Suppressor macrophage treated with lipopolysaccharide for 1 hour (primary cell): ENCODE measurements around the gene ZSCAN9.

Experiments
- DNase-seq, 3 donors: peaks; one replicate each; pipeline ENCODE4 v3.0.0-alpha.2; 2020 to 2022

The ZSCAN9 gene

DNA sequence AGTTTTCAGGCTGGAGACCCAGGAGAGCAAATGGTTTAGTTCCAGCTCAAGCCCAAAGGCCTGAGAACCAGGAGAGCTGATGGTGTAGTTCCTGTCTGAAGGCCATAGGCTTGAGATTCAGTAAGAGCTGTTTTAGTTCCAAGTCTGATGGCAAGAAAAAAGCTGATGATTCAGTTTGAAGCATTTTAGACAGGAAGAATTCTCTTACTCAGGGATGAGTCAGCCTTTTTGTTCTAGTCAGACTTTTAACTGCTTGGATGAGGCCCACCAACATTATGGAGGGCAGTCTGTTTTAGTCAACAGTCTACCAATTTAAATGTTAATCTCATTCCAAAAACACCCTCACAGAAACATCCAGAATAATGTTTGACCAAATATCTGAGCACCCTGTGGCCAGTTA lies 44.4 kb downstream of the ZSCAN9 start:
- peak; percentile 42 to 74 (median 65) for DNase-seq

DNA sequence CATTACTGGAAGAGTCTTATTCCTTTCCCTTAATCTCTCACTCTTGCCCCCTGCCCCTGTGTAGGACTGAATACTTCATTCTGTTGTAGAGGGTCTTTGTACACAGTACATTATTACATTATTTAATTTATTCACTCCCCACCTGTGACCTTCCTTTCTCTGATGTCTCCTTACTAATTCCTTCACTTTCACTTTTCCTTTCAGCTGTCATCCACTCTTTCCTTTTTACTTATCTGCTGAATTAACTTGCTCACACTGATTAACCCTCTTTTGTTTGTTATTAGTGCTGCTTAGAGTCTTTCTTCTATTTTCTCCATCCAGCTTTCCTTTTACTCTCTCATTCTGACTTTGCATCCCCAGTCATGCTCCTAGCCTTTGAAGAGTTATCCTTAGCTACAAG lies 49.8 kb downstream of the ZSCAN9 start:
- DNase-seq: no peak

DNA sequence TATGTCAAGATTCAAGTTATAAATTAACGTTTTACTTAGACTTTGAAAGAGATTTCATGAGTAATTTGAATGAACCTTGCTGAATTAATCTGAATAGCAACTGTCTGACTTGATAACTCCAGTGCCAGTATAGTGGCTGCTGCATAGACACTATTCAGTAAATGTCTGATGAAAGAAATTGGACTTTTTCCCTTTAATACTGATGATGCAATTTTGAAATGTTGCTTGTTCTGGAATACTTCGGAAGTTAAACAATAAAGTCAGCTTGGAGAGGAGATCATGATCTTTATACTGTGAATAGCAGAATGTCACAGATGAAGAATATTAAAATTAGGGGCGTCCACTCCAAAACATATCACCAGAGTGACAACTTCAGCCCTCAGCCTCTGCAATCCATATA lies 52.7 kb downstream of the ZSCAN9 start:
- no peak for DNase-seq

DNA sequence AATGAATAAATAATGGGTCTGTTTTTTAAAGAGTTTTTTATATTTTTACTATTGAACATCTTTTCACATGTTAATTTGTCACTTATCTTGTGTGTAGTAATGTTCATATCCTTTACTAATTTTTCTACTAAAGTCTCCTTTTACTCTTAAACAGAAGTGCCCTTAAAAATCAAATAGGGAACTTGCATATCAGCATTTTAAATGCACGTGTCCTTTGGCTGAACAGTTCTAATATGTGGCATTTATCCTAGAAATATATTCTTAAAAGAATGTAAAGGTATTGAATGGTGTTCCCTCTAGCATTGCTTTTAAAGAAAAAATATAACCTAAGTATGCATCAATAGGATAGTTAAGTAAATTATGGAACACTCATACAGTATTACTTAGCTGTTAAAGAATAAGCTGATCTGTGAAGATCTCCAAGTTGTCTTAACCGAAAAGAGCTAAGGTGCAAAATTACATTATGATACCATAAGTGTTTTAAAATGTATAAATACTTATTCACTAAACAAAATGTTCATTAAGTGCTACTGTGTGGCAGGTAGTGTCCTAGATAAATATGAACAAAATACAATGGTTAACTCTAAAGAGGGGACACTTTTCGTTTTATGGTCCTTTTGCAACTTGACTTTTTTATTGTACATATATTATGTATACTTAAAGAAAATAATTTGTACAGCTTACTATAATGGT lies 55.7 kb downstream of the ZSCAN9 start:
- no peak for DNase-seq

DNA sequence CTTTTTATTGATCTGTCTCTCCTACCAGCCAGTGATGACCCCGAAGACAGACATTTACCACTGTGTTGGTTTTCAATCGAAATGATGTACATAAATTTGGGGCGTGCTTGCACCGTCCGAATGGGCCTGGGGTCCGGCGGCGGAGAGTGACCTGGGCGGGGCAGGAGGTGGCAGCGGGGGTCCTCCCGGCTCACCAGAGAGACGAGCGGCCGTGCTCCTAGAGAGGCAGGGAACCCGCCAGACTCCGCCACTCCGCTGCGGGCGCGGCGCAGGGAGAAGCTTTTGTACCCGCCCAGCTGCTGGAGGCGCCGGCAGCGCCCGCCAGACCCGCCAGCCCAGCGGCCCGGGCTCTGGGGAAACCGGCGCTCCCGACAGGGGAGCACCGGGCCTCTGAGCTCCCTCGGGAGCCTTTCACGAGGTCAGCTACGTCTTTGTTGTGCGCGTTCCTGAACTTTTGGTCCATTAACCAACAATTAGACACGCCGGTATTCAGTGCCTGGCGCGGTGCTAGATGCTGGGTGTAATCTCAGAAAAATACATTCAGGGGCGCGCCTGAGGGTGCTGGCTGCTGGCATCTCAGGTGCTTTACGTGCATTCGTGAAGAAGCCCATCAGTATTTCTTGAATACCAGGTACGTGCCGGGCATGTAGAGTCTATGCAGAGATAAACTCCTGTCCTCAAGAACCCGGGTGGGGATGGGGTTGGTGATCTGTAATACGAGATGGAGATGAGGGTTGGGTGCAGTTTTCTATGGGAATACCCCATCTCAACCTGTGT lies 56.4 kb downstream of the ZSCAN9 start, which contains the start of gene PGBD1:
Gene PGBD1 (plus strand): TSS at position 285 of the 777 bp plus-strand sequence. CDS start 2,242 bp downstream, outside the sequence.
- DNase-seq: peak; percentile 64 to 83 (median 67)

DNA sequence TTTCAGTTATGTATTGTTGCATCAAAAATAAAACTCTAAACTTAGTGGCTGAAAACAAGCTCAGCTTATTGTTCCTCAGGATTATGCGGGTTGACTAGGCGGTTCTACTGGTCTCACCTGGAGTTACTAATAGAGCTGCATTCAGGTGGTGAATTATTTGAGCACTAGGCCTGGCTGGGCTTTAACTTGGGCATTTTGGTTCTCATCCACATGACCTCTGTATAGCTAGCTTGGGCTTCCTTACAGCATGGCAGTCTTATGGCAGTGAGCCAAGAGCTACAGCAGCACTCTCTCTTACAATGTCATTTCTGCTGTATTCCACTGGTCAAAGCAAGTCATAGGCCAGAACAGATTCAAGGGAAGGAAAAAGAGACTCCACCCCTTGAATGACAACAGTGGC lies 57.9 kb downstream of the ZSCAN9 start:
- no peak for DNase-seq
